Stimulated activated naive CD4-positive, alpha-beta T cell treated with Interleukin-2 at 50 U/mL for 16 hours (primary cell): Measurements from ENCODE around the gene GRP.

Experiments used
- DNase-seq: peaks from one replicate; lab custom pipeline; 2025; lab: John Stamatoyannopoulos, UW

Gene GRP

DNA sequence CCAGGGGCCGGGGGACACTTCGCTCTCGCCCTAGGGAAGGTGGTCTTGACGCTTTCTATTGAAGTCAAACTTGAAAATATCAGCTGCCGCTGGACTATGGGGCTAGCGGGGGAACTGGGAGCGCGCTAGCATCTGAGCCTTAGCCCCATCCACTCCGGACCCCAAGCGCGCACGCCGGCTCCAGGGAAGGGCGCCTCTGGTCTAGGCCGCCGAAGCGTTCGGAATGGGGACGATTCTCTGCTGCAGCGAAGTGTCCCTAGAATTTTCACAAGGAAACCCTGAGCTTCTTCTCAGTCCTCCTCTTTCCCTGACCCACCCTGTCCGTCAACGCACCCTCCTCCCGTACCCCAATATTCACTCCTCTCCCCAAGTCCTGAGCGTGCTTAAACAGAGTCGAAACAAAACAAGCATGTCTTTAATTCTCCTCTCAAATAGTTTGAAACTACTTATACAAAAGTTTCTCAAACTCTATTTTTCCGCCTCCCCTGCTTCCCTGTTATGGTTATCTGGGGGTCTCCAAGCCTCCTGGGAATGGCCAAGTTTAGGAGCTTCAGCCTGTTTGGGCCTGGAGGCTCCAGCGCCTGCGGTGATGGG is 48.3 kb downstream of the GRP start:
- DNase-seq, result no peak

- peak; percentile 17 for DNase-seq
Measured at GRCh38 chr18:59268721-59269562, 49.0 kb downstream of the GRP start.

GRCh38 chr18:59269563-59270119 is 49.7 kb downstream of the GRP start:
- no peak for DNase-seq

DNA sequence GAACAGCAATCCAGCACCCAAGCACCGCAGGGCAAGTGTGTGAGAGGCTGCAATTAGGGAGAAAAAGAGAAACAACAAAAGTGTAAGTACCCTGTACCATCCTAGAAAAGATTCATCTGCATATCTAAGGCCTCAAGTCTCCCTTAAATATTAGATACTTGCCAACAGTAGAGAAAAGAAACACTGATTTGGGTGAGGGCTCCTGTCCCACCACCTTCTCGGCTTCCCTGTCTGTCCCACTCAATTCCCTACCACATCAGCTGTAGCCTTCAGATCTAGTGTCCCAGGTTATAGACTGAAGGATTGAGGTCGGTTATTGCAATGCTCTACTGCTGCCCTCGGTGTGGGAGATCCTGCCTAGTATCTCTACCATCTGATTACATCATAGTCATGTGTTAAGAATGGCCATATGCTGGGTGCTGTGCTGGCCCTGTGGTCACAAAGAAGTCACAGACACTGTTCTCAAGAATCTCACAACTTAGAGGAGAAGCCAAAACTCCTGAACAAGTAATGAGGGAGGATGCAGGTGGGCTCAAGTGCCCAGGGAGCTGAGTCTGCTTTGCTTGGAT is 50.8 kb downstream of the GRP start:
- DNase-seq, result no peak

DNA sequence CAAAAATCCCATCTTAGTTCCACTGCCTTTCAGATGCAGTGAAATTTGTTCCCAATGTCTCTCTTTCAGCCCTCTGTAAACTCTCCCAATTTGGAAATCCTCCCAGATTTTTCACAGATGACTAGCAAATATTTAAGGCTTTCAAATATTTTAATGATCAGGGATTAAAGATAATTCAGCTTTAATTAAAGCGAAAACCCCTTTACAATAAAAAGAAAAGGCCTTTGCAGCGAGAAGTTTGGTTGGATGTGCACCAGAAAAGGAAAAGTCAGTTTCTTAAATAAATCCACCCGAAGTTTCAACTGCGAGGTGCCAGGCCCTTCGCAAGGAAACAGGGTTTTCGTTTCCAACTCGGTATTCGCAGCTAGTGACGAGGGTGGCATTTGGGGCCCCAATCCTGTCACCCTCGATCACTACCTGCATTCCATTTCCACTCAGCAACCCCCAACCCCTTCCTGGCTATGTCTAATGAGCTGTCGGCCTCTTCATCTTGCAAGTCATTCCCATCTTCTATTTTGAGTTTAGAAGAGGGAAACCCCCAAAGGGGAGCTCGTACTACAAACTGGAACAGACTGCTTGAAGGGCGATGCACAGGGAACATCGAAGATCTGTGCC is 51.8 kb downstream of the GRP start:
- DNase-seq, result no peak

DNA sequence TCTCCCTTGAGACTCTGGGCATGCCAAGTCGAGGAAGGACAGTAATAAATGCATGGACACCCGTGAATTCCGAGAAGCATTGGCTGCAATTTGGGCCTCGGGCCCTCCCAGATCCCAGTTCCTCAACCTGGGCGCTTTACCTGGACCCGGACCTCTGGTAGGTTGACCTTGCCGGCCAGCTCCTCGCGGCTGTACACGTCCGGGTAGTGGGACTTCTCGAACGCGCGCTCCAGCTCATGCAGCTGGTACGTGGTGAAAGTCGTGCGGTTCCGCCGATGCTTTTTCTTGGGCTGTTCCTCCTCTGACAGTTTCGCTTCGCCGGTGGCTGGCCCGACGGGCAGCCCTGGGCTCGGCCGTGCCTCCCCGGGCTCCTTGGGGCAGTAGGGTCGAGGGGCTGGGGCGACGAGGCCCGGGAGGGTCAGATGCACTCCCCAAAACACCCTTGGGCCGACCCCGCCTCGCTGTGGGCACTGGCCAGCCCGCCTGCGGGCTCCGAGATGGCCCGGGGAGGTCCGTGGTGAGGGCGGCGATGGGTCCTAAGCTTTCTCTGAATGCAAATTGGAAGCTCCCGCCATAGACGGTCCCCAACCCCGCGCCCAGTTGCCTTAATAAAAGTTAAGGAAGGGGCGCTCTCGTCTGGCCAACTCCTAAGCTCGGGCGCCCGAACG is 52.4 kb downstream of the GRP start:
- DNase-seq, result no peak

DNA sequence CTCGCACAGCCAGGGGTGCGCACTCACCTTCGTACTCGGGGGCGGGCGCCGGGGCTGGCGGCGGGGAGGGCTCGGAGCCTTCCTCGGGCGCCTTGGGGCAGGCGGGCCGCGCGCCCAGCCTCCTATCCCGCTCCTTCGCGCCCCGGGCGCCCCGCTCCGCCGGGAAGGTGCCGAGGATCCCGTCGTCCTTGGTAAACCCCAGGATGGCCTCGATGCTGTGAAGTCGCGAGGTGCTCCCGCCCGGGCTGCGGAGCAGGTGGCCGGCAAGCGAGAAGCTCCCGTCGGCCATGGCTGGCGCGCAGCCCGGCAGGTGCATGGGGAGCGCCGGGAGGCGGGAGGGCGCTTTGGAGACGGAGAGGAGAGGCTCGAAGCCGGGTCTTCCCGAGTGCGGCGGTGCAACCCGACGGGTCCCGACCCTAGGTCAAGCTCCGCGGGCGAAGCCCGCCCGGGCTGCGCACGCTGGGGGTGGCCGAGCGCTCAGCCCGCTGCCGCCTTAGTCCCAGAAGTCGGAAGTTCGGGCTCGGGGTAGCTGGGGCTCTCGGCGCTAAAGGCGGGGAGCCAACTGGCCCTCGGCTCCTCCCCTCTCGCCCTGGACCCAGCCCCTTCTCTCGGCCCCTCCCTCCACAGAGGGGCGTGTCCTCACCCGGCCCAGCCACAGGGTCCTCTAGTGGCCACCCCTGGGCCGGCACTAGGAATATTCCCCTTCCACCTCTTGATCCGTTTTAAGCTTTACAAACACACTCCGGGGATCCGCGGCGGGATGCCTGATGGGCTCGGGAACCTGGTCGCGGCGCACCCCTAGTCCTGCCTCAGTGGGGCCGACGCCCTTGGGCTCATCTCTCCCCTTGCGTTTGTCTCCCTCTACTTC is 53.2 kb downstream of the GRP start, which contains the start of gene RAX:
Gene RAX, minus strand, starts transcription at position 564 of the 868 bp plus-strand sequence. Its CDS starts 248 bp downstream, at position 316.
- no peak for DNase-seq

GRCh38 chr18:59273759-59274532 is 54.0 kb downstream of the GRP start:
- DNase-seq, result no peak

DNA sequence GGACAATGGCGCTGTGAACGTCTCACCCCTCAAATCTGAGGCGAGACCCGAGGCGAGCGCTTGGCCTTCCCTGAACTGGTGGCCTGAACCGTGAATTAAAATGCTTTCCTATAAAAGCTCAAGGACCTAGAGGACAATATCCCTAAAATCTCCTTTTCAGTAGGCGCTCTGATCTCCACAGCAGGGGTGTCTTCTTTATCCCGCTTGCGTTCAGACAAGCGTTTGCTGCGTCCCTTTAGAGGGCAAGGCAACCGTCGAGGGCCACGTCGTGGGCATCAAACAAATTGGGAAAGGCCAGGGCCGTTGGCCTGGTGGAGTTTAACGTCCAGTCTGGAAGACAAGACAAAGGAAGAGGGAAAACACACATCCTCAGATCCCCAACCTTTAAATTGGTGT is 54.6 kb downstream of the GRP start:
- DNase-seq, result no peak

DNA sequence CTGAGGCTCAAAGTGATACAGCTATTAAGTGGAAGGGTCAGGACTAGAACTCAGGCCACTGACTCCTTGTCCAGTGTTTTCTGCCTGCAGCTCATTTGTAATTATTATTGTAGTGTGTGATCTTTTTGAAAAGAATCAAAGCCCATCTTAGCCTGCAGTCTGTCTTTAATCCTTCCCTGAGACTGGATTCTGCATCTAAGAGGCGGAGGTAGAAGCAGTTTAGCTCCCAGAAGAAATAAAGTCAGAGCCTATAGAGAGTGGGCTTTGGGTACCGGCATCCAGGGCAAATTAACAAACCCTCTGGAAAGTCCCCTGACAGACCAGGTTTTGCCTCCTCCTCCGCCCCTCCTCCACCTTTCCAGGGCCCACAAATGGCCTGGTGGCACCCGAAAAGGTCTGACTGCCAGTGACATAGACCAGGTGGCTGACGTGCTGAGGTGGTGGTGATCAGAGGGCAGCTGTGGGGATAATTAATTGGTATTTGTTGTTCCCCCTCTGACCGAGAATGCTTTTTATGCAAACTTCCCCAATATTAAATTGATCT is 55.5 kb downstream of the GRP start:
- no peak for DNase-seq

- no peak for DNase-seq
Measured at GRCh38 chr18:59276047-59276446, 56.1 kb downstream of the GRP start.

DNA sequence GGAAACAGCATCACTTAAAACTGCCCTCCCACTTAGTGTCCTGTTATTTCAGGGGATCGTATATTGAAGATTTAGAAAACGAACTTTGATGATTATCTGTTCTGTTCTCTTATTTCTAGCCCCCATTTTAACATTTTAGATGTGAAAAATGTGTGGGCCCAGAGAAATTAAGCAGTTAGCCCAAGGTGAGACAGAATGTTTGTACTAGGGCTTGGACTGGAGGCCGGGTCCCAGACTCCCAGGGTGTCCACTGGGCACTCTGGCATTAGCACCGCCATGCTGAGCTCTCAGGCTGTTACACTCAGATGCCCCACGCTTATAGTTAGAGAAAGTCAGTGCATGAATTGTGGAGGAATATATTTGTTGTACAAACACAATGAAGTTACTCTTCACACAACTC is 58.8 kb downstream of the GRP start:
- DNase-seq, result no peak

GRCh38 chr18:59279193-59279592 is 59.2 kb downstream of the GRP start:
- no peak for DNase-seq

GRCh38 chr18:59279722-59280121 is 59.8 kb downstream of the GRP start:
- no peak for DNase-seq
